Brain microvascular endothelial cell (primary cell): ENCODE results near the gene POU2F1.
"Not testable (repeated sequence)": the region's sequence is repeated elsewhere in the genome, so short reads cannot be mapped to it uniquely, and the experiment has no call there.

ENCODE experiments used
- DNase-seq: peaks from one replicate; pipeline ENCODE4 v3.0.0-alpha.2; 2020
- H3K27ac ChIP-seq: fragments of 250-450 bp; sonication (Bioruptor Pico); 2 replicates; pipeline ENCODE4 v1.5.1; 2020; ENCODE audit warnings: mild to moderate bottlenecking, moderate library complexity
- H3K27me3 ChIP-seq: fragments of 250-450 bp; sonication (Bioruptor Pico); replicated peaks from 2 replicates; pipeline ENCODE4 v1.5.1; 2020; ENCODE audit warnings: mild to moderate bottlenecking
- H3K36me3 ChIP-seq: fragments of 250-450 bp; sonication (Bioruptor Pico); replicated peaks from 2 replicates; pipeline ENCODE4 v1.5.1; 2020; ENCODE audit warnings: mild to moderate bottlenecking
- H3K4me3 ChIP-seq: 2 replicates; pipeline ENCODE4 v1.5.1; 2011; ENCODE audit warnings: low read depth, mild to moderate bottlenecking, control low read depth, low read length, moderate library complexity
- CTCF ChIP-seq: IDR thresholded peaks from 2 replicates; pipeline ENCODE4 v1.5.1; 2011; ENCODE audit warnings: low read depth, mild to moderate bottlenecking, moderate library complexity, low read length, control low read depth, inconsistent platforms; ENCODE audit errors: missing control alignments
- in situ Hi-C: cut with HindIII; loops from 2 replicates; pipeline ENCODE4 v1.10.0; 2017; ENCODE audit warnings: low sequenced_read_pairs, low pct_ligation_motif_present

The POU2F1 gene

GRCh38 chr1:167198518-167199133, 22.1 kb upstream of the POU2F1 start:
- no peak for DNase-seq
- H3K36me3 ChIP-seq = no peaks in the 10 kb centered on the region
- in situ Hi-C loops = no loop called here

GRCh38 chr1:167199656-167200055, 21.0 kb upstream of the POU2F1 start:
- in situ Hi-C loops = no loop called here
- H3K27me3 ChIP-seq = no peaks in the 10 kb centered on the region
- TF ChIP-seq CTCF = no peak
- DNase-seq = peak; percentile 32
- H3K4me3 ChIP-seq = no peak overlapping the region
- no peak overlapping the region for H3K27ac ChIP-seq
- no peaks in the 10 kb centered on the region for H3K36me3 ChIP-seq

More at GRCh38 chr1:167198518-167199133, 22.1 kb upstream of the POU2F1 start:
- Histone ChIP-seq H3K4me3 (no peak overlapping the region), H3K27me3 (no peaks in the 10 kb centered on the region), H3K27ac (no peak overlapping the region)
- TF ChIP-seq CTCF = no peak

GRCh38 chr1:167200272-167200671, 20.4 kb upstream of the POU2F1 start:
- TF ChIP-seq CTCF = no peak
- DNase-seq = no peak
- Histone ChIP-seq H3K36me3 (no peaks in the 10 kb centered on the region), H3K27me3 (no peaks in the 10 kb centered on the region), H3K27ac (no peak overlapping the region), H3K4me3 (no peak overlapping the region)
- in situ Hi-C loops = no loop called here

GRCh38 chr1:167200749-167201148, 19.9 kb upstream of the POU2F1 start:
- Histone ChIP-seq H3K4me3 (no peak overlapping the region), H3K27ac (no peak overlapping the region), H3K27me3 (no peaks in the 10 kb centered on the region), H3K36me3 (no peaks in the 10 kb centered on the region)
- in situ Hi-C loops = no loop called here
- no peak for TF ChIP-seq CTCF
- no peak for DNase-seq

- Histone ChIP-seq H3K27ac (no peak overlapping the region), H3K27me3 (no peaks in the 10 kb centered on the region), H3K36me3 (no peaks in the 10 kb centered on the region), H3K4me3 (no peak overlapping the region)
- in situ Hi-C loops = no loop called here
- TF ChIP-seq CTCF = no peak
- DNase-seq = no peak
Measured at GRCh38 chr1:167202049-167202448, 18.6 kb upstream of the POU2F1 start.

GRCh38 chr1:167205306-167206050, 15.2 kb upstream of the POU2F1 start:
- in situ Hi-C loops, H3K4me3 ChIP-seq, H3K36me3 ChIP-seq, H3K27me3 ChIP-seq: not testable (repeated sequence)
- peak overlapping the region; percentile 31 for H3K27ac ChIP-seq
- DNase-seq = peak; percentile 61
